HG03354 (cell line): ENCODE measurements around the gene KIRREL3.

Source experiments
- ATAC-seq: cut with Tn5 transposase; IDR thresholded peaks from one replicate; pipeline ENCODE4 v1.9.1; 2021; ENCODE audit warnings: mild to moderate bottlenecking; ENCODE audit not compliant: unreplicated experiment, poor library complexity, severe bottlenecking

KIRREL3 gene

GRCh38 chr11:126999366-126999765 is 1.2 kb downstream of the KIRREL3 start:
- no peak for ATAC-seq

DNA sequence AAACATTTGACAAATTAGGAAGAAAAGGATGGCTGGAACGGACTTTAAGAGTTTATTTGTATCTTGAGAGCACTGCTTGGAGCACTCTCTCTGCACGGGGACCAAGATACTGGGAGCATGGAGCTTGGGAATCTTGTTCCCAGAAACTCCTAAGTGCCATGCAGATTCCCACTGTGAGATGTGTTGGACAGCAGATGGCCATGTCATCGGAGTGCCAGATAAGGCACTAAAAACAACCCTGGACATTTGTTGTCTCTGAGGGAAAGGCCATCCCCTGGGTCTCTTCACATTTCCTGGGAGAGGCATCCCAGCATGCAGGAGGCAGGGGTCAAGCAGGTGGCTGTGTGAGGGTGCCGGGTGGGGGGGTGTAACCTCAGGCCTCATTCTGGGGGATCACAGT is 2.9 kb downstream of the KIRREL3 start:
- no peak for ATAC-seq

GRCh38 chr11:126997196-126997595 is 3.4 kb downstream of the KIRREL3 start:
- no peak for ATAC-seq

DNA sequence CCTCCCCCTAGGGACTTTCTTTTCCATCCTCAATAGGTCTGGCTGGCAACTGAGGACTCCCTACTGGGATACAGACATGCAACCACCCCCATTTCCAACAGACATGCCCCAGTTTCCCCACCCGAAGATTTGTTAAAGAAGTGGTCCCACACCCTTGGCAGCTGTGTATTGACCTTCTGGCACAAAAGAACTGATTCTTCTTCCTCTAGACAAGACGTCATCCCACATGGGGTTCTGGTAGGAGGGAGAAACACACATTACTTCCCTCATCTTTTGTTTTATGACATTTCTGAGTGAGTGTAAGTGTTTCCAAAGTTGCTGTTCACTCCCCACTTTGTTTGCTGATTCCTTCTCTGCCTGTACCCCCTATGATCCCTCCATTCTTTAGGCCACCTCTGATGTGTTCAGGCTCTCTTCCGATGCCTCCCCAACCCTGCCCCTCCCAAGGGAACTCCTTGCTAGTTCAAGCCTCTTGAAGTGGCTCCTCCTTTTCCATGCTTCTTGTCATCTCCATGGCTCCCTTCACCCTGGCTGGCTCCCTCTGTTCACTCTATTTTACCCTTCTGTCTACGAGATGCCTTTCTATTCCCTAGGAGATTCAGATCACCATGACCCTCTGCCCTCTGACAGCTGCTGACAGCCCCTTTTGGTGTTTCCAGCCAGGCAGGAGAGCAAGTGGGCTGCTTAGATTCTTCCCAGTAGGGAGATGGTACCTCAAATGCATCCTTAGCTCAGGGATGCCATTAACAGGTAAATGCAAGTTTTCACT is 4.3 kb downstream of the KIRREL3 start:
- ATAC-seq: no peak

DNA sequence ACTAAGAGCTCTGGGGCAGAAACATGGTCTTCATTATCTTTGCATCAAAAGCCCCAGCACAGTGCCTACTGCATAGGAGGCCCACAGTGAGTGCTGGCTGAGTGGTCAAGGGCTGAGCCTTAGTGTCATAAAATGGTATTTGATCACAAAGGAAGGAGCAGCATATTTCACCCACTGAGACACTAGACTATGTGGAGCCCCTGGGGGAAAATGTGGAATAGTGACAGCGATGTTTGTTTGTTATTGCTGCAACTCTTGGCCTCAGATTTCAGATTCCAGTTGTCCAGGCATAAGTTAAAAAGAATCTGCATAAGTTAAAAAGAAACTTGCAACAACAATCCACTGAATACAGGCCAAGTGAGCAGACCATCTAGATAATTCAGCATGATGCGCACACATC is 7.0 kb downstream of the KIRREL3 start:
- no peak for ATAC-seq

DNA sequence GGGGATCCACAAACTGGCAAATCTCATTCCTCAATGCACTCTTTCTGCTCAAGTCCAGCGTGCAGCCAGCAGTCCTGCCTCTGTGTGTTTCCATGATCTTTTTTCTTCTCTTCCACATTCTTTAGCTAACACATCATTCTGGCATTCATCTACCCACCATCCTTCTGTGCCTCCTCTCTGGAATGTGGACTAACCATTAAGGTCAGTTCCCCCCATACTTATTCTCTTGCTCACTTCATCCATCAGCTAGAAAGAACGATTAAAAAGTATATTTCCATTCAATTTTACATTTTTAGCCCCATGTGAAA is 7.8 kb downstream of the KIRREL3 start:
- no peak for ATAC-seq

GRCh38 chr11:126992065-126992803 is 8.3 kb downstream of the KIRREL3 start:
- no peak for ATAC-seq

DNA sequence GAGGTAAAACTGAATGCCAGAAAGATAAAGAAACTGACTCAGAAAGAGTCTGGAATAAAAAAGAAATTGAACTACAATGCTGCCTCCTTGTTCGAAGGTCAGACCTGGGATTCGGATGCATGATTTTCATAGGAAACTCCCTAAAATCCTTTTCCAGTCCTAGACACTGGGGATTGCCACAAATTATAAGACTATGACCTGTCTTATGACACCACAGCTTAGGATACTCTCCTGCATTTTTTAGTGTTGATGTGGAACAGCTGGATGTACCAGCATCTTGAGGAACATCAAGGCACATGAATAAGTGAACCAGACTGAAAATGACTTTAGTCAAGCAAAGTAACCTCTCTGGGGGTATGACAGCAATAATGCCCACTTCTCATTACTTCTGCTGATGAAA is 9.0 kb downstream of the KIRREL3 start:
- ATAC-seq: no peak

DNA sequence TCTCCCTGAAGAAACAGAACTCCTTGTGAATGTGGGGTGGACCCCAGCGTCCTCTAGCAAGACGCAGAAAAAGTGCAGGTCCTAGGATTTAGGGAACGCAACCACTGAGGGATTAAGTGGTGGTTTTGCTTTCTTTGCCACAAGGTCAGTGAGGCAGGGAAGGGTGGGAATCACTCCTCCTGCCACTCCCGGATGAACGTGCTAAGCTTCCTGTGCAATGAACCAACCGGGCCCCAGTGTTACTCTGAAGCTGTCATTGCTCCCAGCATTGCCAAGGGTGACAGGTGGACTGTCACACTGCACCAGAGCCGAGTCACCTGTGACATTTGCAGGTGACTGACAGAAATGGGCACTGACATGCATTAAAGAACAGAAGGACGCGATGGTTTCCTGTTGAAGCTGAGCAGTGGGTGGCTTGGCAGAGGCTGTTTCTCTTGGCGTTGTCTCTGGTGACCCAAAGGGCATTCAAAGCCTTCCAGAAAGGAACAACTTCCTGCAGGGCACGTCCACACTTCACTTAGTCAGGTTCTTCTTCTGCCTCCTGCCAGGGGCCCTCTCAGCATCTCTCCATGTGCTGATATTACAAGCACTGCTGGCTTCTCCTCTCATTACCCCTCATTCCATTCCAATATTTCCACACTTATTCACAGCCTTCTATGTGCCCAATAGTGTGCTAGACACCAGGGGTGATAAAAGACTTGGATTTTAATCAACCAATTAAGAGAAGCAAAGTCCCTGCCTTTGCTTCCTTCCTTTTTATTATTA is 9.7 kb downstream of the KIRREL3 start:
- peak; percentile 3 for ATAC-seq

DNA sequence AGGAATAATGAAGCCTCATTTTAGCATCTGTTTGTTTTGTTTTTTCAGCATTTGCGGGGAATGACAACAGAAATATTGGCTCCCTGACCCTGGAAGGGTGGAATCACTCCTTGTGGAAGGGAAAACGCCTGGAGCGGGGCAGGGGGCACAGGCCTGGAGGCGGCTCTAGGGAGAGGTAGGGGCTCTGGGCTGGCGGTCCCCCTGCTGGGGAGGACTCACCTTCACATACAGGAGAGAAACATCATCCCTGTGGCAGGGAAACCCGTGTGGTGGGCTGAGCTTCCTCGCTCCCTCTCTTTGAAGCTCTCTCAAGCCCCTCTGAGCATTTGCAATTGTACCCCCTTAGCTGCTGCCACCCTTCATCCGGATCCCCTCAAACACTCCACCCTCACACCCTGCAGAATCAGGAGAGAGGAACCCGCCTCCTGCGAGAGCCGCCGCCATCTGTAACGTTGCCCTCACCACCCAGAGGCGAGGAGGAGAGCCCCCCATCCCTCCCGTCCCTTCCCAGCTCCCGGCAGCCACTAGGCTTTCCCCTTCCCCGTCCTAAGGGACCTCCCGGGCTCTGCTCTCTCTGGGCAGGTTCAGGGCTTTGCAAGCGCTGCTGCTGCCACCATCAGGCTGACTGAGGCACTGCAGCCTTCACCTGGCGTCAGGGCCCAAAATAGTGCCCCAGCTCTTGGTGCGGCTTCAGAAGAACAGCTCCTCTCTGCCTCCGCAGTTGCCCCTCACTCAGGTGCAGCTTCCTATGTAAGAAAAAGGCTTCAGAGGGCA is 10.4 kb downstream of the KIRREL3 start:
- peak; percentile 94 for ATAC-seq

DNA sequence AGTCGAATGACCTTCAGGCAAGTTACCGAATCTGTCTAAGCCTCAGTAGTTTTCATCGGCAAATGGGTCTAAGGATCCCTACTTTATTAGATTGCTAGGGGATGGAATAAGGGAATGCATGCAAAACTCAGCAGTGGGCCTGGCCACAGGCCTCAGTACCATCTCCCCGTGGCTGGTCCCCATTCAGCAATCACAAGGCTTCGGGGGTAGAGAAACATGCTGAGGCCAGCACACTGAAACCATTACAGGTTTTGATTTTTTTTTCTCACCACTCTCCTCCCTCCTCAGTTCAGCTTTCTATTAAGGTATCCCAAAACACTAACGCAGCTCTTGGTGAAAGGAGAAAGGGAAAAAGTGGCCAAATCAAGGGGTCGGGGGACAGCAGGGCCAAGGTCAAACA is 11.9 kb downstream of the KIRREL3 start:
- ATAC-seq: no peak

- no peak for ATAC-seq
Measured at GRCh38 chr11:126981635-126982034, 18.9 kb downstream of the KIRREL3 start.

DNA sequence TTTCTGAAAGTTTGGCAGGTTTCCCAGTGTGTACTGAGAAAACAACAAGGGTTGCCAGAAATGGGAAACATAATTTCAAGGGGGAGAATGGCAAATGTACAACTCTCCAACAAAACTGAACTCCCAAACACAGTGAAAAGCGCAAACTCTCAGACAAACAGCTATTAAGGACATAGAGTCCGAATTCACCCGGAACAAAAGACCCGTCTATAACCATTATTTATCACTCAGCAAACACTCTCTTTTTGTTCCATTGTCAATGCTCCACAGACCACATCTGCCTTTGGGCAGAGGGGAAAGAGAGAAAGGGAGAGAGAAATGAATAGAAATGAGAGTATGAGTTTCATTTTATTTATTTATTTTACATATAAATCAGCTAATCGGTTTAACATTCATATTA is 21.7 kb downstream of the KIRREL3 start:
- no peak for ATAC-seq

- no peak for ATAC-seq
Measured at GRCh38 chr11:126978165-126978564, 22.4 kb downstream of the KIRREL3 start.

DNA sequence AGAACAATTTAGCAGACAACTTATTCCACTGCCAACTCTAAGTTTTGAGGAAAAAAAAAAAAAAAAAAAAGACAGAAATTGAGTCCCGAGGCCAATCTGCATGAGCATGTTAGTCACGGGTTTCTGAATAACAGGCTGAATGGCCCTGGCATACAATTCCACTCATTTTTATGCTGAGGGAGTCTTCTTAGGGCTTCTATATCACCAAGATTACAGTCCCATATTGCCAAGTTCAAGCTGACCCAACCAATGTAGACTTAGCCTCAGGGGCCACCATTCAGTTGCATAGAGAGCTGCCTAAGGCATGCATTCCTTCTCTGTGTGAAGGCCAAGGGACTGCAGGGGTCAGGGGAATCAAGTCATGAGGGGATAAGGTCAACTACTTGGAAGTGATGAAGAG is 27.5 kb downstream of the KIRREL3 start:
- ATAC-seq: no peak

GRCh38 chr11:126971305-126971704 is 29.3 kb downstream of the KIRREL3 start:
- ATAC-seq: no peak

GRCh38 chr11:126969865-126970479 is 30.6 kb downstream of the KIRREL3 start:
- no peak for ATAC-seq

- ATAC-seq: no peak
Measured at GRCh38 chr11:126968915-126969314, 31.7 kb downstream of the KIRREL3 start.

DNA sequence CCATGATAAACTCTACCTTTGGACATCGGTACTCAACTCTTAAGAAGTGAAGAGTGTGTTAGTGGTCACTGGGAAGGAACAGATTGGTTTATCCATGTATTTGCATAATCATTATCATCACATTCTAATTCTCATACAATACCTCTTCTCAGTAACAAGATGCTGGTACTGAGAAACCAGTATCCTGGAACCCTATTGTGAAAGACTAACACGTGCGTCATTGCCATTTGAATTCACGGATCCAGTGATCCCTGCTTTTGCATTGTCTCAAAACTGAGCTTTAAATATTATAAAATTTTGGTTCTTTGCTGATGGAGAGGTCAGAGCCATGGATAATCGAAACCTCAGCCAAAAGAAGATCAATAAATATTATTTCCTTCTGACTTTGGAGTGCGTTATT is 35.2 kb downstream of the KIRREL3 start:
- no peak for ATAC-seq
